OCI-LY7 (cell line): Measurements from ENCODE around the gene RFX8. TPM values are rescaled to one million over a fixed set of nuclear protein-coding genes. Genes with fewer than 3 reads are reported as not detected.

Source experiments
- BruUV-seq: library from RNA; stranded (reverse); fragments of 400-500 nt; replicated peaks from 2 replicates; lab custom pipeline; 2021; lab: Mats Ljungman, UMichigan
- CTCF ChIA-PET: fragments of 300-600 bp; sonication (Branson Sonifier 250); formaldehyde crosslinking; loops from one replicate; lab custom pipeline; 2022; ENCODE audit warnings: antibody characterized with exemption; ENCODE audit not compliant: unreplicated experiment; lab: Charles Lee
- POLR2A ChIA-PET: fragments of 300-600 bp; sonication (Branson Sonifier 250); formaldehyde crosslinking; loops from one replicate; lab custom pipeline; 2022; ENCODE audit warnings: antibody characterized with exemption; lab: Charles Lee
- DNase-seq: peaks from one replicate; pipeline ENCODE4 v3.0.0-alpha.2; 2015; ENCODE audit warnings: low spot score
- H2AFZ ChIP-seq: fragments of 200-600 bp; sonication (generic), shearing (Covaris generic); 2 replicates; pipeline ENCODE4 v1.6.1; 2014; ENCODE audit warnings: mild to moderate bottlenecking, antibody characterized with exemption, low read length, moderate library complexity
- H3K27ac ChIP-seq: fragments of 200-600 bp; sonication (generic); 2 replicates; pipeline ENCODE4 v1.5.1; 2014; ENCODE audit warnings: mixed run types, low read depth, mild to moderate bottlenecking, moderate library complexity, low read length, inconsistent platforms; ENCODE audit not compliant: poor library complexity, severe bottlenecking
- H3K36me3 ChIP-seq: fragments of 200-600 bp; sonication (generic); 2 replicates; pipeline ENCODE4 v1.6.1; 2014; ENCODE audit warnings: mild to moderate bottlenecking, antibody characterized with exemption, low read length, moderate library complexity, mixed read lengths; ENCODE audit not compliant: insufficient read depth
- H3K4me1 ChIP-seq: fragments of 200-600 bp; sonication (generic); 2 replicates; pipeline ENCODE4 v1.5.1; 2014; ENCODE audit warnings: mild to moderate bottlenecking, low read length; ENCODE audit not compliant: insufficient read depth, poor library complexity, severe bottlenecking
- H3K4me2 ChIP-seq: fragments of 200-600 bp; sonication (generic); 2 replicates; pipeline ENCODE4 v1.6.1; 2014; ENCODE audit warnings: mild to moderate bottlenecking, low read length
- H3K4me3 ChIP-seq: fragments of 200-600 bp; sonication (generic); 2 replicates; pipeline ENCODE4 v1.5.1; 2014; ENCODE audit warnings: mild to moderate bottlenecking, low read depth, low read length; ENCODE audit not compliant: poor library complexity, severe bottlenecking
- H3K79me2 ChIP-seq: fragments of 200-600 bp; sonication (generic); 2 replicates; pipeline ENCODE4 v1.6.1; 2016; ENCODE audit warnings: low read depth, mild to moderate bottlenecking, low read length, moderate library complexity, mixed read lengths; ENCODE audit not compliant: insufficient read depth
- H3K9me2 ChIP-seq: fragments of 200-600 bp; sonication (generic); 2 replicates; pipeline ENCODE4 v1.6.1; 2016; ENCODE audit warnings: mild to moderate bottlenecking, low read length, mixed read lengths; ENCODE audit not compliant: insufficient read depth
- H3K9me3 ChIP-seq: fragments of 200-600 bp; sonication (generic); 2 replicates; pipeline ENCODE4 v1.6.1; 2014; ENCODE audit warnings: mild to moderate bottlenecking, mixed run types, low read length, mixed read lengths
- H4K20me1 ChIP-seq: fragments of 200-600 bp; sonication (generic); 2 replicates; pipeline ENCODE4 v1.6.1; 2014; ENCODE audit warnings: mild to moderate bottlenecking, antibody characterized with exemption, low read length, moderate library complexity, mixed read lengths; ENCODE audit not compliant: insufficient read depth
- CTCF ChIP-seq: fragments of 200-600 bp; sonication (generic); conservative IDR thresholded peaks from 2 replicates; pipeline ENCODE4 v1.5.1; 2014; ENCODE audit warnings: mild to moderate bottlenecking, antibody characterized with exemption, low read length, moderate library complexity, mixed read lengths
- EZH2phosphoT487 ChIP-seq: fragments of 200-600 bp; sonication (generic); IDR thresholded peaks from 2 replicates; pipeline ENCODE4 v1.6.1; 2018; ENCODE audit warnings: low read depth, borderline replicate concordance, mild to moderate bottlenecking, mixed run types, antibody characterized with exemption, low read length, moderate library complexity, mixed read lengths
- intact Hi-C: fragments of 100-400 bp; cut with micrococcal nuclease; formaldehyde crosslinking; loops from one replicate; pipeline ENCODE4 v1.10.0; 2022; ENCODE audit not compliant: unreplicated experiment
- total RNA-seq, 2 experiments: library from RNA; depleted of rRNA in 1 of 2; stranded (reverse); fragments of >200 nt in 1 of 2; shearing (Covaris generic) in 1 of 2; gene quantifications; 2 replicates each; pipeline ENCODE4 v1.2.3, GENCODE V29; 2014 to 2022

The RFX8 gene
- total RNA-seq, 2 experiments from 2014 or later, result not detected

DNA sequence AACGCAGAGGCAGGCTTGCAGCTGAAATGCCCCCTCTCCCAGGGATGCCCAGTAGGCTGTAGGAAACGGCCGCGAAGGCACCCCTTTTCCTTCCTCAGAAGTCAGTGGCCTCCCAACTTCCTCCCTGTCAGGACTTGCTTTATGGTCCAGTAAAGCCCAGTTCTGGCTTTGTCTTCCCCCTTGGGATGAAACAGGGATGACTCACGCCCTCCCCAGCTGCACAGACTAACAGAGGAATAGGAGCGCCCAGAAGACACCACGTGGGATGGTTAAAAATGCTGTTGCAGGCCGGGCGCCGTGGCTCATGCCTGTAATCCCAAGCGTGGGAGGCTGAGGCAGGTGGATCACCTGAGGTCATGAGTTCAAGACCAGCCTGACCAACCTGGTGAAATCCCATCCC, 94.5 kb downstream of the RFX8 start:
- Histone ChIP-seq H4K20me1 (no peaks in the 10 kb centered on the region), H3K9me3 (no peaks in the 10 kb centered on the region), H3K79me2 (no peaks in the 10 kb centered on the region), H3K4me2 (no peak overlapping the region), H3K36me3 (no peaks in the 10 kb centered on the region), H3K9me2 (no peaks in the 10 kb centered on the region), H3K27ac (no peak overlapping the region), H3K4me1 (no peaks in the 10 kb centered on the region), H3K4me3 (no peak overlapping the region), H2AFZ (no peak overlapping the region)
- BruUV-seq, result no TSS peak
- TF ChIP-seq CTCF (no peak), EZH2phosphoT487 (no peak)
- no peak for DNase-seq
- ChIA-PET POLR2A (no interaction called here), CTCF (no interaction called here)
- intact Hi-C loops, result no loop called here

DNA sequence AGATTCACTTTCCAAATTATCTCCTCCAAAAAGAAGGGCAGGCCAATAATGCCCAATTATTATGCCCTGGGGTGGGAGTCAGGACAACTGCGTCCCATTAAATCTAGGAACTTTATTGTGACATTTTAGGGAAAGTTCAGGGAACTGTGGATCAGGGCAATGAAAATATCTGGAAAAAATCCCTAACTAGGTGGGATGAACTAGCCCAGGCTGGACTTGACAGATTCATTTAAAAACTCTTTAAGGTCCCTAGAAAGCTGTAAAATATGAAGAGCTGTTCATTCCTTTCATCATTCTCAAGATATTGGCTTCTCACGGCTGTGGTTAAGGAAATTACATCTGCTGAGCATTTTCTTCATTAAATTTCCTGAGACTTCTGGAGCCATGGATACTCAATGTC, 95.8 kb downstream of the RFX8 start:
- TF ChIP-seq CTCF, result no peak
- TF ChIP-seq EZH2phosphoT487, result no peak
- Histone ChIP-seq H3K9me2 (no peaks in the 10 kb centered on the region), H3K36me3 (no peaks in the 10 kb centered on the region), H4K20me1 (no peaks in the 10 kb centered on the region), H2AFZ (no peak overlapping the region), H3K27ac (no peak overlapping the region), H3K9me3 (no peaks in the 10 kb centered on the region), H3K79me2 (no peaks in the 10 kb centered on the region), H3K4me3 (no peak overlapping the region), H3K4me1 (no peaks in the 10 kb centered on the region), H3K4me2 (no peak overlapping the region)
- DNase-seq, result no peak
- no TSS peak for BruUV-seq
- ChIA-PET CTCF (interaction anchor here (0.6 kb wide), 1 partner anchor 261 kb away, joined by 3 read pairs; no protein-coding TSS in a partner anchor), POLR2A (no interaction called here)
- intact Hi-C loops, result no loop called here

DNA sequence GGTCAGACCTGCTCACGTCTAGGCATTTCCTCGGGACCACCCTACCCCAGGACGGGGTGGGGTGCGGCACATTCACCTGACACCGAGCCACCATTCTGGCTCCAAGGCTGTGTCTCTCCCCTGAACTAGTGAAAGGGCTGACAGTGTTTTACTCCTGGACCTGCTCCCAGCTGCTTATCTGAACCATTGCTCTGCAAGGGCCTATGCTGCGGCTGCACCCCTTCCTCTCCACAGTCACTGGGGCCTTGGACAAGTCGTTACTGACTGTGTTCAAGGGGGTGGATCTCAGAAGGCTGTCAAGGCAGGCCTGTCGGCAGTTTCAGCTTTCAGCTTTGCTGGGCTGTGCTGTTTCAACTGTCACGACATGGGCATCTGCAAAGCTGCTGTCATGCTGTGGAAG, 99.3 kb downstream of the RFX8 start:
- no TSS peak for BruUV-seq
- Histone ChIP-seq H3K4me3 (no peak overlapping the region), H3K9me3 (no peaks in the 10 kb centered on the region), H2AFZ (no peak overlapping the region), H3K27ac (no peak overlapping the region), H3K9me2 (no peaks in the 10 kb centered on the region), H3K4me2 (no peak overlapping the region), H3K36me3 (no peaks in the 10 kb centered on the region), H3K4me1 (no peaks in the 10 kb centered on the region), H3K79me2 (no peaks in the 10 kb centered on the region), H4K20me1 (no peaks in the 10 kb centered on the region)
- ChIA-PET CTCF (no interaction called here), POLR2A (no interaction called here)
- intact Hi-C loops, result no loop called here
- DNase-seq, result no peak
- TF ChIP-seq CTCF (no peak), EZH2phosphoT487 (no peak)
